ENCODE results near the gene TAF4B. TPM values are rescaled to one million over a fixed set of nuclear protein-coding genes. Genes with fewer than 3 reads are reported as not detected.

The TAF4B gene
- total and polyA plus RNA-seq, 3 experiments from 2014 or later = 4.3 to 19.5 (median 18.7) TPM

GRCh38 chr18:26405190-26405801, 179.1 kb downstream of the TAF4B start:
- no peaks in the 10 kb centered on the region for H3K27me3 ChIP-seq (ENCODE audit: insufficient read depth, low read length, poor library complexity, severe bottlenecking)
- no peaks in the 10 kb centered on the region for H3K9me3 ChIP-seq (ENCODE audit: low read length)
- no peak overlapping the region for H3K27ac ChIP-seq (ENCODE audit: low read depth, low read length)
- ChIA-PET CTCF (no interaction called here), POLR2A (no interaction called here)
- H3K4me3 ChIP-seq (ENCODE audit: low read length) = no peak overlapping the region
- Mint-ChIP-seq H3K4me3 (no peak overlapping the region), H3K36me3 (no peaks in the 10 kb centered on the region), H3K27me3 (no peaks in the 10 kb centered on the region), H3K27ac (no peak overlapping the region), H3K9me3 (peaks cover 0 to under 1% (median 0%) of the 10 kb centered on the region in 5 donors), H3K4me1 (no peaks in the 10 kb centered on the region)
- no peaks in the 10 kb centered on the region for H3K4me1 ChIP-seq (ENCODE audit: insufficient read depth, low read length)
- DNase-seq = no peak
- no peaks in the 10 kb centered on the region for H3K36me3 ChIP-seq (ENCODE audit: insufficient read depth, low read length)

- no peaks in the 10 kb centered on the region for H3K4me1 ChIP-seq (ENCODE audit: insufficient read depth, low read length)
- no peaks in the 10 kb centered on the region for H3K4me1 Mint-ChIP-seq
- no peak overlapping the region for H3K4me3 ChIP-seq (ENCODE audit: low read length)
- H3K4me3 Mint-ChIP-seq = no peak overlapping the region
- H3K27me3 ChIP-seq (ENCODE audit: insufficient read depth, low read length, poor library complexity, severe bottlenecking) = no peaks in the 10 kb centered on the region
- DNase-seq = no peak
- ChIA-PET POLR2A (no interaction called here), CTCF (no interaction called here)
- no peaks in the 10 kb centered on the region for H3K36me3 Mint-ChIP-seq
- H3K27me3 Mint-ChIP-seq = peaks cover 0 to under 1% of the 10 kb centered on the region in 2 donors
- no peak overlapping the region for H3K27ac Mint-ChIP-seq
- no peaks in the 10 kb centered on the region for H3K9me3 ChIP-seq (ENCODE audit: low read length)
- peaks cover 0 to 3% (median 0%) of the 10 kb centered on the region in 5 donors for H3K9me3 Mint-ChIP-seq
- H3K36me3 ChIP-seq (ENCODE audit: insufficient read depth, low read length) = no peaks in the 10 kb centered on the region
- no peak overlapping the region for H3K27ac ChIP-seq (ENCODE audit: low read depth, low read length)
These were observed 180.1 kb downstream of the TAF4B start for GRCh38 chr18:26406324-26406723.

GRCh38 chr18:26406854-26407517, 180.7 kb downstream of the TAF4B start:
- Mint-ChIP-seq H3K4me1 (no peaks in the 10 kb centered on the region), H3K9me3 (peaks cover 0 to 3% (median 0%) of the 10 kb centered on the region in 5 donors), H3K27ac (no peak overlapping the region), H3K4me3 (no peak overlapping the region), H3K27me3 (peaks cover 0 to 3% of the 10 kb centered on the region in 2 donors), H3K36me3 (no peaks in the 10 kb centered on the region)
- no peaks in the 10 kb centered on the region for H3K27me3 ChIP-seq (ENCODE audit: insufficient read depth, low read length, poor library complexity, severe bottlenecking)
- CTCF ChIA-PET = no interaction called here
- no peaks in the 10 kb centered on the region for H3K4me1 ChIP-seq (ENCODE audit: insufficient read depth, low read length)
- no peak overlapping the region for H3K4me3 ChIP-seq (ENCODE audit: low read length)
- H3K36me3 ChIP-seq (ENCODE audit: insufficient read depth, low read length) = no peaks in the 10 kb centered on the region
- DNase-seq = no peak
- POLR2A ChIA-PET = no interaction called here
- H3K27ac ChIP-seq (ENCODE audit: low read depth, low read length) = no peak overlapping the region
- H3K9me3 ChIP-seq (ENCODE audit: low read length) = no peaks in the 10 kb centered on the region

GRCh38 chr18:26407736-26408601, 181.7 kb downstream of the TAF4B start:
- H3K9me3 ChIP-seq (ENCODE audit: low read length) = no peaks in the 10 kb centered on the region
- ChIA-PET CTCF (no interaction called here), POLR2A (no interaction called here)
- Mint-ChIP-seq H3K9me3 (peaks cover 0 to 3% (median 0%) of the 10 kb centered on the region in 5 donors), H3K4me1 (no peaks in the 10 kb centered on the region), H3K27me3 (peaks cover 0 to 3% of the 10 kb centered on the region in 2 donors), H3K36me3 (no peaks in the 10 kb centered on the region), H3K4me3 (no peak overlapping the region), H3K27ac (no peak overlapping the region)
- H3K27ac ChIP-seq (ENCODE audit: low read depth, low read length) = no peak overlapping the region
- DNase-seq = no peak
- no peaks in the 10 kb centered on the region for H3K27me3 ChIP-seq (ENCODE audit: insufficient read depth, low read length, poor library complexity, severe bottlenecking)
- H3K4me1 ChIP-seq (ENCODE audit: insufficient read depth, low read length) = no peaks in the 10 kb centered on the region
- H3K4me3 ChIP-seq (ENCODE audit: low read length) = no peak overlapping the region
- H3K36me3 ChIP-seq (ENCODE audit: insufficient read depth, low read length) = no peaks in the 10 kb centered on the region

GRCh38 chr18:26409091-26409490, 182.8 kb downstream of the TAF4B start:
- peaks cover 0 to 3% of the 10 kb centered on the region in 2 donors for H3K27me3 Mint-ChIP-seq
- H3K4me3 Mint-ChIP-seq = no peak overlapping the region
- no peaks in the 10 kb centered on the region for H3K36me3 ChIP-seq (ENCODE audit: insufficient read depth, low read length)
- H3K4me1 Mint-ChIP-seq = no peaks in the 10 kb centered on the region
- no peak overlapping the region for H3K27ac ChIP-seq (ENCODE audit: low read depth, low read length)
- no peaks in the 10 kb centered on the region for H3K36me3 Mint-ChIP-seq
- no peak overlapping the region for H3K4me3 ChIP-seq (ENCODE audit: low read length)
- no peaks in the 10 kb centered on the region for H3K4me1 ChIP-seq (ENCODE audit: insufficient read depth, low read length)
- H3K9me3 ChIP-seq (ENCODE audit: low read length) = no peaks in the 10 kb centered on the region
- ChIA-PET CTCF (no interaction called here), POLR2A (no interaction called here)
- DNase-seq = no peak
- H3K27ac Mint-ChIP-seq = no peak overlapping the region
- H3K27me3 ChIP-seq (ENCODE audit: insufficient read depth, low read length, poor library complexity, severe bottlenecking) = no peaks in the 10 kb centered on the region
- H3K9me3 Mint-ChIP-seq = peaks cover 0 to 3% (median 0%) of the 10 kb centered on the region in 5 donors

GRCh38 chr18:26414901-26415440, 188.7 kb downstream of the TAF4B start:
- ChIA-PET POLR2A (no interaction called here), CTCF (no interaction called here)
- Mint-ChIP-seq H3K36me3 (no peaks in the 10 kb centered on the region), H3K4me1 (no peaks in the 10 kb centered on the region), H3K27ac (no peak overlapping the region), H3K27me3 (peaks cover 0 to 5% of the 10 kb centered on the region in 2 donors), H3K4me3 (no peak overlapping the region), H3K9me3 (peaks cover 0 to 3% (median 0%) of the 10 kb centered on the region in 5 donors)
- Histone ChIP-seq H3K27me3 (ENCODE audit: insufficient read depth, low read length, poor library complexity, severe bottlenecking) (no peaks in the 10 kb centered on the region), H3K4me1 (ENCODE audit: insufficient read depth, low read length) (no peaks in the 10 kb centered on the region), H3K36me3 (ENCODE audit: insufficient read depth, low read length) (no peaks in the 10 kb centered on the region), H3K27ac (ENCODE audit: low read depth, low read length) (no peak overlapping the region), H3K4me3 (ENCODE audit: low read length) (no peak overlapping the region), H3K9me3 (ENCODE audit: low read length) (no peaks in the 10 kb centered on the region)
- DNase-seq = no peak

GRCh38 chr18:26415631-26416030, 189.4 kb downstream of the TAF4B start:
- no peak overlapping the region for H3K4me3 ChIP-seq (ENCODE audit: low read length)
- Mint-ChIP-seq H3K9me3 (no peaks in the 10 kb centered on the region), H3K4me3 (no peak overlapping the region), H3K27ac (no peak overlapping the region), H3K36me3 (no peaks in the 10 kb centered on the region), H3K27me3 (peaks cover 0 to 5% of the 10 kb centered on the region in 2 donors), H3K4me1 (no peaks in the 10 kb centered on the region)
- ChIA-PET CTCF (no interaction called here), POLR2A (no interaction called here)
- no peaks in the 10 kb centered on the region for H3K9me3 ChIP-seq (ENCODE audit: low read length)
- no peak for DNase-seq
- no peaks in the 10 kb centered on the region for H3K27me3 ChIP-seq (ENCODE audit: insufficient read depth, low read length, poor library complexity, severe bottlenecking)
- H3K36me3 ChIP-seq (ENCODE audit: insufficient read depth, low read length) = no peaks in the 10 kb centered on the region
- no peaks in the 10 kb centered on the region for H3K4me1 ChIP-seq (ENCODE audit: insufficient read depth, low read length)
- no peak overlapping the region for H3K27ac ChIP-seq (ENCODE audit: low read depth, low read length)

GRCh38 chr18:26416652-26417150, 190.5 kb downstream of the TAF4B start:
- Histone ChIP-seq H3K4me1 (ENCODE audit: insufficient read depth, low read length) (no peaks in the 10 kb centered on the region), H3K9me3 (ENCODE audit: low read length) (no peaks in the 10 kb centered on the region), H3K27me3 (ENCODE audit: insufficient read depth, low read length, poor library complexity, severe bottlenecking) (no peaks in the 10 kb centered on the region), H3K36me3 (ENCODE audit: insufficient read depth, low read length) (no peaks in the 10 kb centered on the region), H3K4me3 (ENCODE audit: low read length) (no peak overlapping the region), H3K27ac (ENCODE audit: low read depth, low read length) (no peak overlapping the region)
- CTCF ChIA-PET = no interaction called here
- no peak overlapping the region for H3K27ac Mint-ChIP-seq
- H3K9me3 Mint-ChIP-seq = no peaks in the 10 kb centered on the region
- H3K4me1 Mint-ChIP-seq = no peaks in the 10 kb centered on the region
- H3K4me3 Mint-ChIP-seq = no peak overlapping the region
- no peak for DNase-seq
- H3K27me3 Mint-ChIP-seq = peaks cover 0 to 2% of the 10 kb centered on the region in 2 donors
- no peaks in the 10 kb centered on the region for H3K36me3 Mint-ChIP-seq
- POLR2A ChIA-PET = no interaction called here

Measured in CD8-positive, alpha-beta memory T cell (primary cell).